GM21367 (cell line): ENCODE measurements around the gene SPRR2A.
"Not testable (repeated sequence)": the region's sequence is repeated elsewhere in the genome, so short reads cannot be mapped to it uniquely, and the experiment has no call there.

Experiments used
- ATAC-seq: cut with Tn5 transposase; IDR thresholded peaks from one replicate; pipeline ENCODE4 v1.9.1; 2021; ENCODE audit not compliant: unreplicated experiment

Gene SPRR2A

GRCh38 chr1:153057375-153057774, at the start of gene SPRR2A:
Gene SPRR2A, minus strand, starts transcription at chr1:153057512. Its CDS starts 777 bp downstream, at chr1:153056735.
- no peak for ATAC-seq

- ATAC-seq: no peak
These were observed 42.9 kb upstream of the SPRR2A start for GRCh38 chr1:153100245-153100644.

- ATAC-seq: no peak
These were observed 42.2 kb upstream of the SPRR2A start for GRCh38 chr1:153099461-153100045.

GRCh38 chr1:153095764-153096163, 38.5 kb upstream of the SPRR2A start:
- ATAC-seq: no peak

- no peak for ATAC-seq
These were observed 37.1 kb upstream of the SPRR2A start, which contains the start of gene SPRR2E for GRCh38 chr1:153094426-153094825. Gene SPRR2E, minus strand, starts transcription at chr1:153094526. Its CDS starts 775 bp downstream, at chr1:153093751.

- ATAC-seq: no peak
These were observed 30.3 kb upstream of the SPRR2A start for GRCh38 chr1:153087652-153088051.

GRCh38 chr1:153081736-153082135, 24.4 kb upstream of the SPRR2A start:
- no peak for ATAC-seq

- no peak for ATAC-seq
These were observed 15.8 kb upstream of the SPRR2A start for GRCh38 chr1:153072806-153073726.

- ATAC-seq: no peak
These were observed 14.2 kb upstream of the SPRR2A start, which contains the start of gene SPRR2B for GRCh38 chr1:153071511-153071910. Gene SPRR2B, minus strand, starts transcription at chr1:153071611. Its CDS starts 772 bp downstream, at chr1:153070839.

- ATAC-seq: no peak
These were observed 12.9 kb upstream of the SPRR2A start for GRCh38 chr1:153070243-153070642.

- no peak for ATAC-seq
These were observed 1.8 kb upstream of the SPRR2A start for GRCh38 chr1:153058826-153059784.

GRCh38 chr1:153058154-153058553, 842 bp upstream of the SPRR2A start:
- ATAC-seq: no peak

GRCh38 chr1:153056111-153056510, 1.2 kb downstream of the SPRR2A start:
- ATAC-seq: not testable (repeated sequence)

GRCh38 chr1:153049211-153049610, 8.1 kb downstream of the SPRR2A start:
- ATAC-seq: no peak

- ATAC-seq: no peak
These were observed 16.2 kb downstream of the SPRR2A start, which contains the start of gene SPRR2D for GRCh38 chr1:153040950-153041631. Gene SPRR2D, minus strand, starts transcription at chr1:153041120. Its CDS starts 774 bp downstream, at chr1:153040346.

GRCh38 chr1:153035211-153035610, 22.1 kb downstream of the SPRR2A start:
- no peak for ATAC-seq

- no peak for ATAC-seq
These were observed 24.5 kb downstream of the SPRR2A start for GRCh38 chr1:153032677-153033308.

GRCh38 chr1:153032073-153032472, 25.2 kb downstream of the SPRR2A start:
- no peak for ATAC-seq

- no peak for ATAC-seq
These were observed 26.4 kb downstream of the SPRR2A start, which contains the start of gene SPRR1B for GRCh38 chr1:153030895-153031294. Gene SPRR1B, plus strand, starts transcription at chr1:153031203. Its CDS starts 1,143 bp downstream, at chr1:153032346.

- ATAC-seq: no peak
These were observed 28.5 kb downstream of the SPRR2A start for GRCh38 chr1:153028766-153029165.
